ENCODE measurements around the gene CLMN.

DNA sequence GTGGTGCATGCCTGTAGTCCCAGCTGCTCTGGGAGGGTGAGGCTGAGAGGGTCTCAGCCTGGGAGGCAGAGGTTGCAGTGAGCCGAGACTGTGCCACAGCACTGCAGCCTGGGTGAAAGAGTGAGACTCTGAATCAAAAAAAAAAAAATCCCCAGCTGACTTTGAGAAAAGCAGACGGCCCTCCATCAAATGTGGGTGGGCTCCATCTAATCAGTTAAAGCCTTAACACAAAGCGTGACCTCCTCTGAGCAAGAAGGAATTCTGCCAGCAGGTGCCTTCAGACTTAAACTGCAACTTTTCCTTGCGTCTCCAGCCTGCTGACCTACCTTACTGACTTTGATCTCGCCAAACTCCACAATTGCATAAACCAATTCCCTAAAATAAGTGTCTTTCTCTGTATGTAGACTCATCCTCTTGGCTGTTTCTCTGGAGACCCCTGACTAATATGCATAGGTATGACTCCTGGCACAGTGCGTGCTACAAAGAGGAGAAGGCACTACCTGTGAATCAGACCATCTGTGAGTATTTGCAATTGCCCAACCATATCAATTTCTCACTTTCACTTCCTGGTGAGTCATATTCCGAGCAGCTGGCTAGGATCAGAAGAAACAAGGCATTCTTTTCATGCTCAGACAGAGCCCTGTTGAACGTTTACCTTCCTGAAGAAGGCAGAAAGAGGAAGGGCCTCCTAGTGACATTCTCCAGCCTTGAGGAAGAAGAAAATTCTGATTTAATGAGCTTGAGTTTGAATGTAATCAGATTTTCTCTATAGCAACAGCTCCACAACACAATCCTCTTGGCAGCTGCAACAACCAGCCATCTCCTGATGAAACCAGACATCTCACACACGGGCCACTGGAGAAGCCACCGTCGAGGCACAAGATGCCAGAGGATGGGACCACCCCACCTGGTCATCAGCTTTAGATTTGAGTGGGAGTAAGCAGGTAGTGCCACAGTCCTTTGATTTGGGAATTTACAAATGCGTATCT is 54.3 kb downstream of the CLMN start:
- TF ChIP-seq EZH2 (IDR thresholded peaks at IDR 0.05) (no peak), POLR2AphosphoS5 (IDR thresholded peaks at IDR 0.05; ENCODE audit: borderline replicate concordance, low read depth, low read length) (no peak), FOXP2 (optimal IDR thresholded peaks at IDR 0.05; ENCODE audit: control extremely low read depth, extremely low read length, insufficient read depth) (no peak)
